Activated CD8-positive, alpha-beta T cell treated with anti-CD3 and anti-CD28 coated beads for 36 hours (primary cell): ENCODE measurements around the gene SIK2. TPM values are rescaled to one million over a fixed set of nuclear protein-coding genes. Genes with fewer than 3 reads are reported as not detected.
"Not testable (repeated sequence)": the region's sequence is repeated elsewhere in the genome, so short reads cannot be mapped to it uniquely, and the experiment has no call there.

Experiments used
- ATAC-seq: fragments of 200-7000 bp; cut with Tn5 transposase; one replicate; pipeline ENCODE4 v1.10.0; 2021; ENCODE audit warnings: mild to moderate bottlenecking, moderate library complexity
- CTCF ChIA-PET: fragments of 350-600 bp; sonication (Branson Sonifier 250); formaldehyde crosslinking; loops from one replicate; lab custom pipeline; 2021; ENCODE audit warnings: antibody characterized with exemption; lab: Charles Lee
- POLR2A ChIA-PET: fragments of 350-600 bp; sonication (Branson Sonifier 250); formaldehyde crosslinking; loops from one replicate; lab custom pipeline; 2021; ENCODE audit warnings: antibody characterized with exemption; lab: Charles Lee
- DNase-seq: peaks from one replicate; pipeline ENCODE4 v3.0.0-alpha.2; 2020
- H3K27ac Mint-ChIP-seq: one replicate; pipeline ENCODE4 v1.8.0; 2021; ENCODE audit warnings: mild to moderate bottlenecking, mixed read lengths
- H3K27me3 Mint-ChIP-seq: one replicate; pipeline ENCODE4 v1.8.0; 2021; ENCODE audit warnings: mixed read lengths
- H3K36me3 Mint-ChIP-seq: one replicate; pipeline ENCODE4 v1.8.0; 2021; ENCODE audit warnings: low read depth, mixed read lengths
- H3K4me1 Mint-ChIP-seq: one replicate; pipeline ENCODE4 v1.8.0; 2021; ENCODE audit warnings: low read depth, mixed read lengths
- H3K4me3 Mint-ChIP-seq: one replicate; pipeline ENCODE4 v1.8.0; 2021; ENCODE audit warnings: mild to moderate bottlenecking, moderate library complexity, mixed read lengths
- H3K9me3 Mint-ChIP-seq: one replicate; pipeline ENCODE4 v1.8.0; 2021; ENCODE audit warnings: mixed read lengths
- intact Hi-C: fragments of 100-400 bp; cut with micrococcal nuclease; formaldehyde crosslinking; loops from one replicate; pipeline ENCODE4 v1.10.0; 2022
- total RNA-seq, 2 experiments: library from RNA; stranded (reverse); gene quantifications; one replicate each; pipeline ENCODE4 v1.2.3, GENCODE V29; 2021
- TF ChIP-seq, protein P1 (sequence below): fragments of 200-600 bp; IDR thresholded peaks from one replicate; pipeline ENCODE4 v1.8.0; 2022; ENCODE audit warnings: antibody characterized with exemption, mild to moderate bottlenecking

Gene SIK2
- total RNA-seq, 2 experiments from 2014 or later, result 7.4 to 8.0 TPM

DNA sequence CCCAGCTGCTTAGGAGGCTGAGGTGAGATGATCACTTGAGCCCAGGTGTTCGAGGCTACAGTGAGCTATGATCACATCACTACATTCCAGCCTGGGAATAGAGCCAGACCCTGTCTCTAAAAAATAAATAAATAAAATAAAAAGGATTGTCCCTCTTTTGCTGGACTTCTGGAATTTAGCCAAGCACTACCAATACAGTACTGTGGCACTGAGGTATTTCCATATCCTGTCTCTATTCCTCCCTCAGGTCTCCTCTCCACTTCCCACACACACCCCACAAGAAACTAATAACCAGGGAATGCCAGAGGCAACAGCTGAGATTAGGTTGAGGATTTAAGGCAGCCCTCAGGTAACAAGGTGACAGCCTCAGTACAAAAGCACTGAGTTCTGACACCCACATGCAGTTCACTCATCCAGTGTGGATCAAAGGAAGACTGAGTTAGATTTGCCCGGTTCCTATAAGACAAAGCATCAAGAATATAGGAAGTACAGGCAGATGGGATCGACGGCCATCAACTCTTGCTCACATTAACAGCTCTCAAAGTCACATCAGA lies 168.4 kb downstream of the SIK2 start:
- no peaks in the 10 kb centered on the region for H3K36me3 Mint-ChIP-seq
- H3K4me3 Mint-ChIP-seq, result no peak overlapping the region
- H3K27ac Mint-ChIP-seq, result no peak overlapping the region
- intact Hi-C loops, result no loop called here
- no peak for DNase-seq
- no peaks in the 10 kb centered on the region for H3K9me3 Mint-ChIP-seq
- peaks cover 7% of the 10 kb centered on the region for H3K4me1 Mint-ChIP-seq
- CTCF ChIA-PET, result no interaction called here
- TF ChIP-seq, protein P1, sequence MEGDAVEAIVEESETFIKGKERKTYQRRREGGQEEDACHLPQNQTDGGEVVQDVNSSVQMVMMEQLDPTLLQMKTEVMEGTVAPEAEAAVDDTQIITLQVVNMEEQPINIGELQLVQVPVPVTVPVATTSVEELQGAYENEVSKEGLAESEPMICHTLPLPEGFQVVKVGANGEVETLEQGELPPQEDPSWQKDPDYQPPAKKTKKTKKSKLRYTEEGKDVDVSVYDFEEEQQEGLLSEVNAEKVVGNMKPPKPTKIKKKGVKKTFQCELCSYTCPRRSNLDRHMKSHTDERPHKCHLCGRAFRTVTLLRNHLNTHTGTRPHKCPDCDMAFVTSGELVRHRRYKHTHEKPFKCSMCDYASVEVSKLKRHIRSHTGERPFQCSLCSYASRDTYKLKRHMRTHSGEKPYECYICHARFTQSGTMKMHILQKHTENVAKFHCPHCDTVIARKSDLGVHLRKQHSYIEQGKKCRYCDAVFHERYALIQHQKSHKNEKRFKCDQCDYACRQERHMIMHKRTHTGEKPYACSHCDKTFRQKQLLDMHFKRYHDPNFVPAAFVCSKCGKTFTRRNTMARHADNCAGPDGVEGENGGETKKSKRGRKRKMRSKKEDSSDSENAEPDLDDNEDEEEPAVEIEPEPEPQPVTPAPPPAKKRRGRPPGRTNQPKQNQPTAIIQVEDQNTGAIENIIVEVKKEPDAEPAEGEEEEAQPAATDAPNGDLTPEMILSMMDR, result no peak
- H3K27me3 Mint-ChIP-seq, result no peaks in the 10 kb centered on the region
- no peak for ATAC-seq
- POLR2A ChIA-PET, result no interaction called here

DNA sequence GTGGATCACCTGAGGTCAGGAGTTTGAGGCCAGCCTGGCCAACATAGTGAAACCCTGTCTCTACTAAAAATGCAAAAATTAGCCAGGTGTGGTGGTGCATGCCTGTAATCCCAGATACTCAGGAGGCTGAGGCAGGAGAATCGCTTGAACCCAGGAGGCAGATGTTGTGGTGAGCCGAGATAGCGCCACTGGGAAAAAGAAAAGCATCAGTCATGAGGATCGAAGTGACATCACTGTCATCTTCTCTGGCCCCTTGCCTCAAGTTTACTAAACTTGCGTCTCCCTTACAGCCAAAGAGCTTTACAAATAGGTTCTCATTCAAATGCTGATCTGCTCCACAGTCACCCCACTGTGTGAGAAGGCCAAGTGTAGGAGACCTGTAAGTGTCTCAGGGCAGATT lies 169.0 kb downstream of the SIK2 start:
- POLR2A ChIA-PET, ATAC-seq, H3K27ac Mint-ChIP-seq, CTCF ChIA-PET, H3K36me3 Mint-ChIP-seq, H3K4me1 Mint-ChIP-seq, H3K27me3 Mint-ChIP-seq, intact Hi-C loops, H3K9me3 Mint-ChIP-seq, H3K4me3 Mint-ChIP-seq, DNase-seq: not testable (repeated sequence)

DNA sequence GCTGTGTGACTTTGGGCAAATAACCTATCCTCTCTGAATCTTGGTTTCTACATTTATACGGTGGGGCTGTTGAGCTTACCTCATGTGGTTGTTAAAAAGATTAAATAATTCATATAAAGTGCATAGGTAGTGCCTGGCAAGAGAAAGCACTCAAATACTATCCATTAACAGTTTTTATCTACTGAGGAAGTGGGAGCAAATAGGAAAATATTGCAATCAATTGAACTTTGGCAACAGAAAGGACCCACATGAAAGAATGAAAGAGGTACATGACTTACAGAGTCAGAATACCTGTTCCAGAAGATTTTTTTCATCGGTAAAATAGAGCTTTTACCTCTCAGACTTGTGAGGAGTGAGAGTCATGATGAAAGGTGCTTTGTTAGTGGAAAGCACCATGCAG lies 170.3 kb downstream of the SIK2 start:
- POLR2A ChIA-PET, result no interaction called here
- Mint-ChIP-seq H3K27ac (no peak overlapping the region), H3K27me3 (no peaks in the 10 kb centered on the region), H3K4me1 (no peaks in the 10 kb centered on the region), H3K36me3 (no peaks in the 10 kb centered on the region), H3K4me3 (no peak overlapping the region), H3K9me3 (no peaks in the 10 kb centered on the region)
- intact Hi-C loops, result no loop called here
- TF ChIP-seq, protein P1, result no peak
- CTCF ChIA-PET, result interaction anchor here (0.8 to 2.1 kb wide), 3 partner anchors 69 to 326 kb away, joined by 3 to 5 read pairs (median 3); no protein-coding TSS in a partner anchor
- DNase-seq (no peak), ATAC-seq (no peak)

- TF ChIP-seq, protein P1, result no peak
- DNase-seq (no peak), ATAC-seq (no peak)
- H3K27me3 Mint-ChIP-seq, result no peaks in the 10 kb centered on the region
- CTCF ChIA-PET, result interaction anchor here (1.8 to 6.0 kb wide), 6 partner anchors 12 to 208 kb away, joined by 4 to 91 read pairs (median 52); partner anchors contain the start of gene PPP2R1B
- no peak overlapping the region for H3K4me3 Mint-ChIP-seq
- H3K4me1 Mint-ChIP-seq, result no peaks in the 10 kb centered on the region
- intact Hi-C loops, result loop anchor here (5.0 kb wide), 1 partner anchor 67 kb away; no protein-coding TSS in a partner anchor
- H3K9me3 Mint-ChIP-seq, result no peaks in the 10 kb centered on the region
- POLR2A ChIA-PET, result no interaction called here
- no peaks in the 10 kb centered on the region for H3K36me3 Mint-ChIP-seq
- H3K27ac Mint-ChIP-seq, result no peak overlapping the region
Measured at GRCh38 chr11:111774955-111775710, 172.9 kb downstream of the SIK2 start.

- H3K27me3 Mint-ChIP-seq, result no peaks in the 10 kb centered on the region
- no peaks in the 10 kb centered on the region for H3K4me1 Mint-ChIP-seq
- H3K9me3 Mint-ChIP-seq, result no peaks in the 10 kb centered on the region
- no peaks in the 10 kb centered on the region for H3K36me3 Mint-ChIP-seq
- no peak overlapping the region for H3K4me3 Mint-ChIP-seq
- H3K27ac Mint-ChIP-seq, result no peak overlapping the region
- POLR2A ChIA-PET, result interaction anchor here (1.1 to 1.2 kb wide), 2 partner anchors 9 to 16 kb away, joined by 3 to 4 read pairs; no protein-coding TSS in a partner anchor
- DNase-seq (no peak), ATAC-seq (no peak)
- intact Hi-C loops, result loop anchor here (1.0 to 5.0 kb wide), 2 partner anchors 66 to 175 kb away; no protein-coding TSS in a partner anchor
- CTCF ChIA-PET, result interaction anchor here (0.6 to 6.0 kb wide), 36 partner anchors 7 to 330 kb away, joined by 3 to 91 read pairs (median 6); partner anchors contain the start of gene PPP2R1B
- TF ChIP-seq, protein P1, result no peak
Measured at GRCh38 chr11:111776398-111777093, 174.3 kb downstream of the SIK2 start.
